PFSK-1 (cell line): ENCODE data around the gene TTC34.

ENCODE experiments used
- SIN3A ChIP-seq: IDR thresholded peaks from 2 replicates; pipeline ENCODE4 v1.6.1; 2012; ENCODE audit warnings: mild to moderate bottlenecking, low read length, moderate library complexity, borderline replicate concordance; ENCODE audit not compliant: insufficient read depth
- TAF1 ChIP-seq: IDR thresholded peaks from 2 replicates; pipeline ENCODE4 v1.6.1; 2012; ENCODE audit warnings: low read length, control low read depth, borderline replicate concordance; ENCODE audit not compliant: insufficient read depth

DNA sequence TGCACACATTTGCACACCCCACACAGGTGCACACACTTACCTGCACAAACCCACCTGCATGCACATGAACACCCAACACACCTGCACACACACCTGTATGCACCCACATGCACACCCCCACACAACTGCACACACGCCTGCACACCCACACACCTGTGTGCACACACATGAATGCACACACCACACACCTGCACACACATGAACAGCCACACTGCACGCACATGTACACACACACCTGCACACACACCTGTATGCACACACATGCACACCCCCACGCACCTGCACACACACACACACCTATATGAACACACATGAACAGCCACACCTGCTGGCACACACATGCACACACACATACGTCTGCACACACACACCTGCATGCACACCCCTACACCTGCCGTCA, 17.9 kb upstream of the TTC34 start:
- TF ChIP-seq TAF1 (no peak), SIN3A (no peak)
